HG03064 (cell line): ENCODE measurements around the gene ARHGAP31.
A peak's percentile ranks its signal among the peaks of the same experiment; 100 is the strongest.

ENCODE experiments used
- ATAC-seq: cut with Tn5 transposase; IDR thresholded peaks from one replicate; pipeline ENCODE4 v1.9.1; 2021; ENCODE audit warnings: low read depth; ENCODE audit not compliant: unreplicated experiment

The ARHGAP31 gene

GRCh38 chr3:119417771-119418512, 123.8 kb downstream of the ARHGAP31 start:
- ATAC-seq, result no peak

- no peak for ATAC-seq
These were observed 124.5 kb downstream of the ARHGAP31 start for GRCh38 chr3:119418641-119419040.

- ATAC-seq, result no peak
These were observed 126.0 kb downstream of the ARHGAP31 start for GRCh38 chr3:119420196-119420595.

GRCh38 chr3:119427669-119428068, 133.5 kb downstream of the ARHGAP31 start:
- no peak for ATAC-seq

- ATAC-seq, result no peak
These were observed 134.4 kb downstream of the ARHGAP31 start for GRCh38 chr3:119428538-119428937.

- no peak for ATAC-seq
These were observed 139.6 kb downstream of the ARHGAP31 start for GRCh38 chr3:119433613-119434325.

- no peak for ATAC-seq
These were observed 140.5 kb downstream of the ARHGAP31 start for GRCh38 chr3:119434703-119435102.

GRCh38 chr3:119436977-119437376, 142.8 kb downstream of the ARHGAP31 start:
- no peak for ATAC-seq

GRCh38 chr3:119437691-119438258, 143.6 kb downstream of the ARHGAP31 start:
- no peak for ATAC-seq

- ATAC-seq, result no peak
These were observed 149.0 kb downstream of the ARHGAP31 start for GRCh38 chr3:119443179-119443578.

- ATAC-seq, result no peak
These were observed 150.4 kb downstream of the ARHGAP31 start for GRCh38 chr3:119444590-119444989.

GRCh38 chr3:119453822-119454221, 159.6 kb downstream of the ARHGAP31 start:
- ATAC-seq, result no peak

- no peak for ATAC-seq
These were observed 162.3 kb downstream of the ARHGAP31 start for GRCh38 chr3:119456469-119456868.

- ATAC-seq, result no peak
These were observed 163.1 kb downstream of the ARHGAP31 start for GRCh38 chr3:119457246-119457645.

GRCh38 chr3:119463171-119464169, 169.3 kb downstream of the ARHGAP31 start, which contains the start of gene TMEM39A:
Gene TMEM39A, minus strand, starts transcription at chr3:119463615. Its CDS starts 1,541 bp downstream, at chr3:119462074.
- ATAC-seq, result peak; percentile 90

- no peak for ATAC-seq
These were observed 173.9 kb downstream of the ARHGAP31 start for GRCh38 chr3:119468041-119468440.

GRCh38 chr3:119469418-119470189, 175.4 kb downstream of the ARHGAP31 start:
- ATAC-seq, result no peak
